Brain microvascular endothelial cell (primary cell): Measurements from ENCODE around the gene APOA1.
A peak's percentile ranks its signal among the peaks of the same experiment; 100 is the strongest.
"Not testable (repeated sequence)": the region's sequence is repeated elsewhere in the genome, so short reads cannot be mapped to it uniquely, and the experiment has no call there.

ENCODE experiments used
- DNase-seq: peaks from one replicate; pipeline ENCODE4 v3.0.0-alpha.2; 2020
- H3K27ac ChIP-seq: fragments of 250-450 bp; sonication (Bioruptor Pico); 2 replicates; pipeline ENCODE4 v1.5.1; 2020; ENCODE audit warnings: mild to moderate bottlenecking, moderate library complexity
- H3K27me3 ChIP-seq: fragments of 250-450 bp; sonication (Bioruptor Pico); replicated peaks from 2 replicates; pipeline ENCODE4 v1.5.1; 2020; ENCODE audit warnings: mild to moderate bottlenecking
- H3K36me3 ChIP-seq: fragments of 250-450 bp; sonication (Bioruptor Pico); replicated peaks from 2 replicates; pipeline ENCODE4 v1.5.1; 2020; ENCODE audit warnings: mild to moderate bottlenecking
- H3K4me3 ChIP-seq: 2 replicates; pipeline ENCODE4 v1.5.1; 2011; ENCODE audit warnings: low read depth, mild to moderate bottlenecking, control low read depth, low read length, moderate library complexity
- in situ Hi-C: cut with HindIII; loops from 2 replicates; pipeline ENCODE4 v1.10.0; 2017; ENCODE audit warnings: low sequenced_read_pairs, low pct_ligation_motif_present
- TF ChIP-seq, protein P1 (sequence below): IDR thresholded peaks from 2 replicates; pipeline ENCODE4 v1.5.1; 2011; ENCODE audit warnings: low read depth, mild to moderate bottlenecking, moderate library complexity, low read length, control low read depth, inconsistent platforms; ENCODE audit errors: missing control alignments

APOA1 gene

DNA sequence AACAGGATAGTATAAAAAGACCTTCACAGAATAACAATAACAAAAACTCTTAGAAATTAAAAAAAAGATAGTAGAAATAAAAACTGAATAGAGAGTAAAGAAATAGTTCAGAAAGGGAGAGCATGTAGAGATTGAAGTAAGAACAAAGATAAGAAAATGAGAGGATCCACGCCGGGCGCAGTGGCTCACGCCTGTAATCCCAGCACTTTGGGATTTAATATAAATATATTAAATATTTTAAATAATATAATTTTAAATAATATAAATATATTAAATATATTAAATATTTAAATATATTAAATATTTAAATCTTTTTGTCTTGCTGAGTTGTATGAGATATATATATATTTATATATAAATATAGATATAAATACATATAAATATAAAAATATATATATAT, 25.3 kb downstream of the APOA1 start:
- no peaks in the 10 kb centered on the region for H3K36me3 ChIP-seq
- no peak overlapping the region for H3K27ac ChIP-seq
- TF ChIP-seq, protein P1, sequence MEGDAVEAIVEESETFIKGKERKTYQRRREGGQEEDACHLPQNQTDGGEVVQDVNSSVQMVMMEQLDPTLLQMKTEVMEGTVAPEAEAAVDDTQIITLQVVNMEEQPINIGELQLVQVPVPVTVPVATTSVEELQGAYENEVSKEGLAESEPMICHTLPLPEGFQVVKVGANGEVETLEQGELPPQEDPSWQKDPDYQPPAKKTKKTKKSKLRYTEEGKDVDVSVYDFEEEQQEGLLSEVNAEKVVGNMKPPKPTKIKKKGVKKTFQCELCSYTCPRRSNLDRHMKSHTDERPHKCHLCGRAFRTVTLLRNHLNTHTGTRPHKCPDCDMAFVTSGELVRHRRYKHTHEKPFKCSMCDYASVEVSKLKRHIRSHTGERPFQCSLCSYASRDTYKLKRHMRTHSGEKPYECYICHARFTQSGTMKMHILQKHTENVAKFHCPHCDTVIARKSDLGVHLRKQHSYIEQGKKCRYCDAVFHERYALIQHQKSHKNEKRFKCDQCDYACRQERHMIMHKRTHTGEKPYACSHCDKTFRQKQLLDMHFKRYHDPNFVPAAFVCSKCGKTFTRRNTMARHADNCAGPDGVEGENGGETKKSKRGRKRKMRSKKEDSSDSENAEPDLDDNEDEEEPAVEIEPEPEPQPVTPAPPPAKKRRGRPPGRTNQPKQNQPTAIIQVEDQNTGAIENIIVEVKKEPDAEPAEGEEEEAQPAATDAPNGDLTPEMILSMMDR = no peak
- DNase-seq = no peak
- no peak overlapping the region for H3K4me3 ChIP-seq
- no peaks in the 10 kb centered on the region for H3K27me3 ChIP-seq
- in situ Hi-C loops = no loop called here

DNA sequence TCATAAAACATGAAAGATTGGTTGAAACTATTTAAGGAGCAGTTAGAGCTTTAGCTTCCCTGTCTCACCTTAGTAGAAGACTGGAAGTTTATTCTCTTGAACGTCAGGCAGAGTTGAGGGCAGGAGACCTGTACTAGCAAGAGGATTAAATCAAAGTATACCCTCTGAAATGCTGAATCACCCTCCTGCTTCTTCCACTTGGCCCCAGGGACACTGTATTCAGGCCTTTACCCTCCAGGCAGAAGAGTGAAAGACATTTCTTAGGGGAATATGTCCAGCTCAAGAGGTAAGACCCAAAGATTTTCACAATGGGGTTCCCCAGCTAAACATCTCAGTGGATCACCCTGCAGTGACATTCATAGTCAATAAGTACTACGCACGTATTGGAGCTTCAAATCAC, 26.2 kb downstream of the APOA1 start:
- in situ Hi-C loops = no loop called here

DNA sequence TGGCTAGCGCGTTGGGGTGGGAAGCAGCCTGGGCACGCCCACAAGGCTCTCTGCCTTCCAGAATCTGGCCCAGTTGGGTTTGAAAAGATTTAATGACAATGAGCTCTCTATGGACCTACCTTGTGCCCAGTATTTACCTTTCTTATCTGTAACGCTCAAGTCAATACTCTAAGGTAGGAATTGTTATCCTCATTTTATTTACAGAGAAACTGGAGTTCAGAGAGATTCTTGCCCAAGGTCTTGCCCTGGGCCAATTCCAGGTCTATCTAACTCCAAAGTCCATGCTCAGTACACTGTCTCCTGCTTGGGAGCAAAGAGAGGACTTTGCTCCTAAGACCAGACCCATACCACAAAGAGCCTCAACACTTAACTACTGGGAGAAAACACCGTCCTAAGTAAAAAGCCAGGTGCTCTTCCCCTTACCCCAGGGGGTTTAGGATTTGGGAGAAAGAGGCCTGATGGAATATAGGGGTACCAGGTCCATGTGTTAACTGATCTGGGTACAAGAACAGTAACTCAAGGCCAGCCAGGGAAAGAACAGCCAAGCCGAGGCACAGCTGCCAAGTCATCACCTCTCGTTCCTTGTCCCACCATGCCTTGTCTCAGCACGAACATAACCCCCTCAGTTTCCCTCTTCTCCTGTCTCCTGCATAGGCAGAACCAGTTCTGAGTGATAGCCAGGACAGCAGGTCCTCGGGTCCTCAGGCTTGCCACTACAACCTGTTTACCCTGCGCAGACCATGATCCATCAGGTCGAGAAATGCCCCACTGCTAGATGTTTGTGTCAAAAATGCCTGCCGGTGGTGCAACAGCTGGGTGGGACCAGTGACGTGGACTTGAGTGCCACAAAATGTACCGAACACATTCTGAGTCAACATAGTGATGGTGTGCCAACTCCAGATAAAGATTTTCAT, 28.9 kb downstream of the APOA1 start:
- peak; percentile 56 for DNase-seq
- TF ChIP-seq, protein P1 = no peak
- H3K4me3 ChIP-seq = no peak overlapping the region
- H3K36me3 ChIP-seq = no peaks in the 10 kb centered on the region
- in situ Hi-C loops = no loop called here
- H3K27me3 ChIP-seq = no peaks in the 10 kb centered on the region
- H3K27ac ChIP-seq = peak overlapping the region; percentile 69

More for the DNA sequence above, 26.2 kb downstream of the APOA1 start:
- TF ChIP-seq, protein P1 = no peak
- H3K4me3 ChIP-seq = no peak overlapping the region
- no peaks in the 10 kb centered on the region for H3K36me3 ChIP-seq
- DNase-seq = no peak
- no peak overlapping the region for H3K27ac ChIP-seq
- H3K27me3 ChIP-seq = no peaks in the 10 kb centered on the region

DNA sequence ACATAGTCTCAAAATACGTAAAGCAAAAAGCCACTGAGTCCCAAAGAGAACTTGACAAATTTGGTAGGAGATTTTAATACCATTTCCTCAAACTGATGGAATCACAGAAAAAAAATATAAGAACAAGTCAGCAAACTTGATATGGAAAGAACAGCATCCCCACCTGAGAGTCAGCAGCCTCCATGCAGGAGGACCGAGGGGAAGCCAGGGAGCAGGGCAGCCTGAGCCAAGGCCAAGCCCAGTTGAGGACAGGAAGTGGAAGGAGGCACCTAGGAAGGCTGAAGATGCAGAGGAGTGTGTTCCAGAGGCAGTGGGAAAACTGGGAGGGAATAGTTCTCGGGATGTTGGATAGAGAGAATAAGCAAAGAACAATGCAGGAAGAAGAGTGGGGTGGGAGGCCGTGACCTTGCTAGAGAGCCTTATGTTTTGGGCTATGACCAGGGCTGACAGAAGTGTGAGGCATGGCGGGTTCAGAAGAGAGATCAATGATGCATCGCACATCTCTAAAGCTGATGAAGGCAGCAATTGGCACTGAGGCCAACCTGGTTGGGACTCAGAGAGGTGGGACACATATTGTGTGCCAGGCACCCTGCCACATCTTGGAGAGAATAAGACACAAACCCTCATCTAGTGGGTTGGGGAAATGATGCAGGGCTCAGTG, 29.7 kb downstream of the APOA1 start:
- no peak overlapping the region for H3K27ac ChIP-seq
- no peak overlapping the region for H3K4me3 ChIP-seq
- in situ Hi-C loops = no loop called here
- TF ChIP-seq, protein P1 = no peak
- no peaks in the 10 kb centered on the region for H3K36me3 ChIP-seq
- DNase-seq = no peak
- H3K27me3 ChIP-seq = no peaks in the 10 kb centered on the region

DNA sequence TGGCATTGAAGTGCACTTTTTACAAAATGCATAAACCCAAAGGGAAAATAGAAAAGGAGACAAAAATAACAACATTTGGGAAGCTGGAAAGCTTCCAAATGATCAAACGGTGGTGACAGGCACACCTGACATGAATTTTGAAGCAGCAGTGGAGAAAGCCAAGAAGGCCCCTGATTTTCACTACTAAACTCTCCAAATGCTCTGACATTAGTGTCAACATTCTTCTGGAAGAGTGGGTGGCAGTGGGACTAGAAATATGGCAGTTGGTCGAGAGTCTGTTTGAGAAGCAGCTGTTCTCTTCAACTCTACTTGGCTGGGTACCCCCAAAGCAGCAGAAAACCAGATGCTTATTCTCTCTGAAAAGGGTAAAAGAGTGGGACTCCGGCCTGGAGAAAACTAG, 33.4 kb downstream of the APOA1 start:
- no peak for DNase-seq
- Histone ChIP-seq H3K27me3 (no peaks in the 10 kb centered on the region), H3K36me3 (no peaks in the 10 kb centered on the region), H3K4me3 (no peak overlapping the region), H3K27ac (no peak overlapping the region)
- TF ChIP-seq, protein P1 = no peak
- in situ Hi-C loops = no loop called here

DNA sequence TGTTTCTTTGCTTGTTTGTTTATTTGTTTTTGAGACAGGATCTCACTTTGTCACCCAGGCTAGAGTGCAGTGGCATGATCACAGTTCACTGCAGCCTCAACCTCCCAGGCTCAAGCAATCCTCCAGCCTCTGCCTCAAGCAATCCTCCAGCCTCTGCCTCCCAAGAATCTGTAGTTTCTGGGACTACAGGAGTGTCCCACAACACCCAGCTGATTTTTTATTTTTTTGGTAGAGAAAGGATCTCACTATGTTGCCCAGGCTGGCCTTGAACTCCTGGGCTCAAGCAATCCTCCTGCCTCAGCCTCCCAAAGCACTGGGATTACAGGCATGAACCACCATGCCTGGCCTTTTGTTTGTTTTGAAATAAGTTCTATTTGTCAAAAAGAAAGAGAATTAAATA, 35.8 kb downstream of the APOA1 start:
- in situ Hi-C loops, H3K4me3 ChIP-seq, H3K27ac ChIP-seq, H3K36me3 ChIP-seq, DNase-seq, H3K27me3 ChIP-seq: not testable (repeated sequence)
